Epithelial cell of esophagus (primary cell): Measurements from ENCODE around the gene TIMM22.

Experiments used
- DNase-seq: peaks from one replicate; pipeline ENCODE4 v3.0.0; 2010; ENCODE audit warnings: low read depth
- H3K4me3 ChIP-seq: 2 replicates; pipeline ENCODE4 v1.5.1; 2011; ENCODE audit warnings: mild to moderate bottlenecking, low read length, control low read depth
- CTCF ChIP-seq: IDR thresholded peaks from 2 replicates; pipeline ENCODE4 v1.5.1; 2011; ENCODE audit warnings: low read depth, mild to moderate bottlenecking, low read length, control low read depth, inconsistent platforms; ENCODE audit not compliant: insufficient read depth; ENCODE audit errors: missing control alignments

The TIMM22 gene

GRCh38 chr17:1022278-1023024 lies 25.5 kb downstream of the TIMM22 start:
- no peak for DNase-seq
- TF ChIP-seq CTCF: no peak
- no peak overlapping the region for H3K4me3 ChIP-seq

DNA sequence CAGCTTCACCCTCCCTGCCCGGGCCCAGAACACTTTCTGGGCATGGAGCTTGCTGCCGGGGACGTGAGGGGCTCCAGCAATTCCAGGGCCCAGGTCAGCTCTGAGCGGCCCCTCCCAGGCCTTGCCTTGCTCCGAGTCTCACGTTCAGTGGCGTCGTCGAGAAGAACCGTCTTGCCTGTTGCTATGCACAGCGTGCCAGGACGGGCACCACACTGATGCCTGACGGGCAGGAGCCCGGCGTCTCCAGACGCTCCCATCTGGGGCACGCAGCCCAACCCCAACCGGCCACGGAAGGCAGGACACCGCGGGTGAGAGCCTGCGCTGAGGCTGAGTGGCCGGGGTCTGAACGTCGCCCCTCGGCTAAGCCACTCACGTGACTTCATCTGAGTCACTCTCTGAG lies 27.1 kb downstream of the TIMM22 start:
- no peak overlapping the region for H3K4me3 ChIP-seq
- DNase-seq: no peak
- no peak for TF ChIP-seq CTCF

- H3K4me3 ChIP-seq: no peak overlapping the region
- TF ChIP-seq CTCF: no peak
- no peak for DNase-seq
Observed at GRCh38 chr17:1025733-1026598, 29.0 kb downstream of the TIMM22 start.

DNA sequence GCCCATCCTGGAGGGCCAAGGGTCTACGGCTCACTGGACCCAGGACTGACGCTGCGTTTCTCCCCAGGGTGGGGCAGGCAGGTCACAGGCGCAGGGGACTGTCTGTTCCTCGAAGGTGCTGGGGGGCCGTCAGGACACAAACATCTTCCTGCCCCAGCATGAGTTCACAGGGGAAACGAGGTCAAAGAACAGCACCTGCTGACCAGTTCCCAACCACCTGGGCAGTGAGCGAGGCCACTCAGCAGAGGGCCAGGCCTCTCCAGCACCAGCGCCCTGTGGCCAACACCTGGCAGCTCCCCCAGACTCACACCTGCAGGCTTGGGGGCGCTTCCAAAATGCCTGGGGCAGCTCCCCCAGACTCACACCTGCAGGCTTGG lies 29.7 kb downstream of the TIMM22 start:
- TF ChIP-seq CTCF: no peak
- no peak for DNase-seq
- H3K4me3 ChIP-seq: no peak overlapping the region

DNA sequence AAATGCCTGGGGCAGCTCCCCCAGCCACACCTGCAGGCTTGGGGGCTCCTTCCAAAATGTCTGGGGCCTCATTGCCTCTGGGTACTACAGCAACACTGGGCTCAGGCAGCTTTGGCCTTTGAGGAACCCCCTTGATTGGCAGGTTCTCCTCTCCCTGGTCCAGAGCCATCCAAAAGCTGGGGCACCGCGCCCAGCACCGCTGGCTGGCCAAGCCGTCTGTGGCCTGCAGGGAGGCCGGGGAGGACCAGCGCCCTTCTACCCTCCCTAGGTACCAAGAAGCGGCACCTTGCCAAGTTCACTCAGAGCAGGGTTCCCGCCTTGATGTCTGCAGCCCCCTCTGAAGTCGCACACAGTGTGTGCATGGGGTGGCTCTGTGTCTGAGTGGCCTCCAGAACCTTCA lies 30.1 kb downstream of the TIMM22 start:
- no peak overlapping the region for H3K4me3 ChIP-seq
- TF ChIP-seq CTCF: no peak
- no peak for DNase-seq

- H3K4me3 ChIP-seq: no peak overlapping the region
- no peak for TF ChIP-seq CTCF
- peak; percentile 45 for DNase-seq
Observed at GRCh38 chr17:1029196-1029921, 32.4 kb downstream of the TIMM22 start.
